IPS-15b (cell line): Measurements from ENCODE around the gene MREG.

Experiments
- H3K27me3 ChIP-seq: one replicate; pipeline ENCODE4 v1.6.1; 2013; ENCODE audit warnings: low read length; ENCODE audit not compliant: control insufficient read depth, insufficient read depth
- H3K36me3 ChIP-seq: one replicate; pipeline ENCODE4 v1.6.1; 2013; ENCODE audit warnings: low read length; ENCODE audit not compliant: control insufficient read depth, insufficient read depth
- H3K4me1 ChIP-seq: one replicate; pipeline ENCODE4 v1.6.1; 2013; ENCODE audit warnings: mild to moderate bottlenecking, low read length; ENCODE audit not compliant: control insufficient read depth, insufficient read depth
- H3K4me3 ChIP-seq: one replicate; pipeline ENCODE4 v1.5.1; 2013; ENCODE audit warnings: low read depth, low read length
- H3K9ac ChIP-seq: one replicate; pipeline ENCODE4 v1.6.1; 2013; ENCODE audit warnings: low read depth, mild to moderate bottlenecking, low read length
- H3K9me3 ChIP-seq: one replicate; pipeline ENCODE4 v1.6.1; 2013; ENCODE audit warnings: mild to moderate bottlenecking, low read length; ENCODE audit not compliant: control insufficient read depth, insufficient read depth

MREG gene

GRCh38 chr2:215895330-215895729, 118.0 kb downstream of the MREG start:
- H3K27me3 ChIP-seq: no peaks in the 10 kb centered on the region
- no peak overlapping the region for H3K4me3 ChIP-seq
- H3K9me3 ChIP-seq: no peaks in the 10 kb centered on the region
- H3K9ac ChIP-seq: no peak overlapping the region
- H3K36me3 ChIP-seq: no peaks in the 10 kb centered on the region
- no peaks in the 10 kb centered on the region for H3K4me1 ChIP-seq
